A673 (cell line): ENCODE measurements around the gene MAP1LC3B2.

Experiments used
- CTCF ChIP-seq: fragments of 300-800, 200-600 bp; sonication (generic); conservative IDR thresholded peaks from 2 replicates; pipeline ENCODE4 v1.5.1; 2017; ENCODE audit warnings: low read depth, mild to moderate bottlenecking, antibody characterized with exemption, low read length, moderate library complexity, mixed read lengths
- EZH2 ChIP-seq: fragments of 200-600 bp; sonication (generic); IDR thresholded peaks from 2 replicates; pipeline ENCODE4 v1.6.1; 2017; ENCODE audit warnings: borderline replicate concordance, low read depth, mild to moderate bottlenecking, mixed read lengths, antibody characterized with exemption, low read length; ENCODE audit not compliant: poor library complexity, severe bottlenecking

GRCh38 chr12:116616536-116617248 lies 57.5 kb downstream of the MAP1LC3B2 start:
- no peak for TF ChIP-seq CTCF
- no peak for TF ChIP-seq EZH2
